SU-DHL-6 (cell line): Measurements from ENCODE around the gene AKR1C1.
"Not testable (repeated sequence)": the region's sequence is repeated elsewhere in the genome, so short reads cannot be mapped to it uniquely, and the experiment has no call there.

Experiments used
- EZH2phosphoT487 ChIP-seq: fragments of 200-600 bp; sonication (generic), shearing (Covaris generic); conservative IDR thresholded peaks from 2 replicates; pipeline ENCODE4 v1.6.1; 2018; ENCODE audit warnings: mild to moderate bottlenecking, antibody characterized with exemption, low read length, moderate library complexity, mixed read lengths
- TF ChIP-seq, protein P1 (sequence below): fragments of 200-600 bp; sonication (generic); IDR thresholded peaks from one replicate; pipeline ENCODE4 v1.5.1; 2017; ENCODE audit warnings: antibody characterized with exemption, mild to moderate bottlenecking, low read length, moderate library complexity; ENCODE audit not compliant: insufficient read depth, poor library complexity, severe bottlenecking

DNA sequence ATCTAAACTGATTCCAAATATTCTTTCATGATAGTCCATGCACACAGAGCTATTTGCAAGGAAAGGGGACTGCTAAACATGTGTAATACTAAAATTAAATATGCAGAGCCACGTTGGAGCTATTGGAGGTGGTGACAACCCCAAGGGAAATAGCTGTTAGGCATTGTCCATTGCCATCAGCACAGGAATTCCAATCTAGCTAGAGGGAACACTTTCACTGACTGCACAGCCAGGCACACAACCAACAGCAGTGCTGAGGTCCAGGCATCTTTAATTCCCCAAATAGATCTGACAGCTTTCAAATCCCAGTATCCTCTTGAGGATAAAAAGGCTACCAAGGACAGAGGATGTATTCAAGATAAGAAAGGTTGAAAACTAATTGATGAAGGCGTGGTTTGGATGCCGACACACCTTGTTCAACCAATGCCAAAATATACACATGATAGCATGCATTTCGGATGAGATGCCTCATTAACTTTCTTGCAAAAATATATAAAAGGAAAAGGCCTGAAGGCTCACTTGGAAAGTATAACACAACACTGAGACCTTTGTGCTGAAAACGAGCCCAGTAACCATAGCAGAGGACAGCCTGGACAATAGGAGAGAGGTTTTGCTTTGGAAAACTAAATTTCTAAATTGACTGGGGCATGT lies 11.6 kb upstream of the AKR1C1 start:
- TF ChIP-seq, protein P1, sequence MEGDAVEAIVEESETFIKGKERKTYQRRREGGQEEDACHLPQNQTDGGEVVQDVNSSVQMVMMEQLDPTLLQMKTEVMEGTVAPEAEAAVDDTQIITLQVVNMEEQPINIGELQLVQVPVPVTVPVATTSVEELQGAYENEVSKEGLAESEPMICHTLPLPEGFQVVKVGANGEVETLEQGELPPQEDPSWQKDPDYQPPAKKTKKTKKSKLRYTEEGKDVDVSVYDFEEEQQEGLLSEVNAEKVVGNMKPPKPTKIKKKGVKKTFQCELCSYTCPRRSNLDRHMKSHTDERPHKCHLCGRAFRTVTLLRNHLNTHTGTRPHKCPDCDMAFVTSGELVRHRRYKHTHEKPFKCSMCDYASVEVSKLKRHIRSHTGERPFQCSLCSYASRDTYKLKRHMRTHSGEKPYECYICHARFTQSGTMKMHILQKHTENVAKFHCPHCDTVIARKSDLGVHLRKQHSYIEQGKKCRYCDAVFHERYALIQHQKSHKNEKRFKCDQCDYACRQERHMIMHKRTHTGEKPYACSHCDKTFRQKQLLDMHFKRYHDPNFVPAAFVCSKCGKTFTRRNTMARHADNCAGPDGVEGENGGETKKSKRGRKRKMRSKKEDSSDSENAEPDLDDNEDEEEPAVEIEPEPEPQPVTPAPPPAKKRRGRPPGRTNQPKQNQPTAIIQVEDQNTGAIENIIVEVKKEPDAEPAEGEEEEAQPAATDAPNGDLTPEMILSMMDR = not testable (repeated sequence)
- not testable (repeated sequence) for TF ChIP-seq EZH2phosphoT487
